Stimulated activated naive CD4-positive, alpha-beta T cell treated with Interleukin-2 at 50 U/mL for 16 hours (primary cell): Measurements from ENCODE around the gene C1orf198.

Experiments
- DNase-seq: peaks from one replicate; lab custom pipeline; 2025; lab: John Stamatoyannopoulos, UW

Gene C1orf198

DNA sequence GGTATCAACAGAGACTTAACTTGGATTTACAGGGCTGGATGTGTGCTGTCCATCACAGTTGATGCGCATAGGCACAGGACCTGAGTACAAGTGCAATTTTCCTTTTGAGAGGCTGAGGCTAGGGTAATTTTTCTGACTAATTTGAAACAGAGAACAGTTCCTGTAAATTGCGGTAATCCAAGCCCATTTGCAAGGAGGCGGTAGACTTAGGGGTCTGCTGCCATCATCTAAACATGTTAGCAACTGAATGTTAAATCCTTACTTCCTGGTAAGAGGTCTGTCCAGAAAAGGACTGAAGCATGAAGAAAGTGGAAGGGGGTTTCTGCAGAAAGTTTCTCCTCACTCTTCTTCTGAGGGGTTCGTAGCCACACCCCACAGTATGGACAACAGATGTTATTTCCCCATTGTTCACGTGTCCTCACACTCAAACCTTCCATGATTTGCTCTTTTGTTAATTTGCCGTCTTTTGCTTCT lies 23.7 kb upstream of the C1orf198 start:
- DNase-seq, result no peak

DNA sequence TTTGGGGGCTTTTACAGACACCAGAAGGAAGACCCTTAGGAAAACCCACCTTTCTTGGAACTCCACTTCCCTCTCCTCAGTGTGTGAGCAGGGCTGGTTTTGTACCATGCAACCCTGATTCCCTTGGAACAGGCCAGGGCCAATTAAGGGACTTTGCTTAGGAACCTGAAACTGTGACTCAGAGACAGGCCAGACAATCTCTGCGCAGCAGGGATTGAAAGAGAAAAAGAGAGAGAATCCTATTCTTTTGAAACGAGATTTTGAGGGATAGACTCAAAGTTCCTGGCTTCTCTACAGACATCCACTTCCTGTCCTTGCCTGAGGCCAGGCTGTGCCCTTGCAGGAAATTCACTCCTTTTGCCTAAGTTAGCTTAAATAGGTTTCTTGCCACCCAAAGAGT lies 23.1 kb upstream of the C1orf198 start:
- DNase-seq, result no peak

DNA sequence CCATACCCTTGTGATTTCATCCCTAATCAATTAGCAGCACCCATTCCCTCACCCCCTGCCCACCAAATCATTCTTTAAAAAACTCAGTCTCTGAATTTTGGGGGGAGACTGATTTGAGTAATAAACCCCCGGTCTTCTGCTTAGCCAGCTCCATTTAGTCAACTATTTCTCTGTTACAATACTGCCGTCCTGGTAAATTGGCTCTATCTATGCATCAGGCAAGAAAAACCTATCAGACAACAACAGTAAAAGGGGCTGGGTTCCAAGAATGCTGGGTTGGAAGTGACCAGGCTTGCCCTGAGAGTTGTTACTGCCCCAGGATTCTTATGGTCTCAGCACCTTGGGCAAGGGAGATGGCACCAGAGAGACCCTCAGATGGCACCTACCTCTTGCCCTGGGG lies 16.3 kb upstream of the C1orf198 start:
- DNase-seq, result no peak

DNA sequence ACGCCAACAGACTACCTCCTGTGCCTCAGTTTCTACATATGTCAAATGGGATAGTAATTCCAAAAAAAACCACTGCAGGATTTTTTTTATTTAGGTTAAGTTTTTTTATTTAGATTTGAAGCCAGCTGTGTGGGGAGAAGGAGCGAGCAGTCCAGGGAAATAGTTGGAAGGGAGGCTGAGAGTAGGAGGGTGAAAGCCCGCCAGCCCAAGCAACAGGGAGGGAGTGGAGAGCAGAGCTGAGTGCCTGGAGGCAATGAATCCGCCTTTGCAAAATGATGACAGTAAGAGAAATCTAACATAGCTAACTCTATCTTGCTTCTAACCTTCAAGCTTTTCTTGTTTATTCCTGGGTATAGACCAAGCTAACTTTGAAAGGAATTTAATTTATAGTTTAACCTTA lies 15.6 kb upstream of the C1orf198 start:
- DNase-seq, result no peak

DNA sequence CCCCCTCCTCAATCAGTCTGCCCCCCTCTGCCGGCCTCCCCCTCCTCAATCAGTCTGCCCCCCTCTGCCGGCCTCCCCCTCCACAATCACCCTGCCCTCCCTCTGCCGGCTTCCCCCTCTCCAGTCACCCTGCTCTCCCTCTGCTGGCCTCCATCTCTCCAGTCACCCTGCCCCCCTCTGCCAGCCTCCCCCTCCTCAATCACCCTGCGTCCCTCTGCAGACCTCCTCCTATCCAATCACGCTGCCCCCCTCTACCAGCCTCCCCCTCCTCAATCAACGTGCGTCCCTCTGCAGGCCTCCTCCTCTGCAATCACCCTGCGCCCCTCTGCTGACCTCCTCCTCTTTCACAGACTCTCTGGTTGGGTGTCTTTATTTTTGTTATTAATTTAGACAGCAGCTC lies 11.5 kb upstream of the C1orf198 start:
- no peak for DNase-seq

DNA sequence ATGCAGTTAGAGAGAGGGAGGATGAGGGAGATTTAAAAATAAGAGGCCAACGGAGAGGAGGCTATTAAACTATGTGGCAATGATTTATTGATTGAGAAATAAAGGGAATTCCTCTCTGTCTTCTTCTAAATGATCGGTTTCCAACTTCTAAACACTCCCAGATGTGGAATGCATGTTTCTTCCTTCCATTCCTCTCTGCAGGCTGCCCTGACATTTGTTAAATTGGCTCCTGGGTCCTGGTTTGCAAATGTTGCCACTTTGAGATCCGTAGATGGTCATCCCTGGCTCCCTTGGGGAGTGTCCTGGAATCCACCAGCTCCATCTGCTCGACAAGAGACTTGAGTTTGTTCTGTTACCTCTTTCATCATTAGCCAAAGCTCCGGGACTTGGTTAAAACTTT lies 10.3 kb upstream of the C1orf198 start:
- DNase-seq, result no peak

DNA sequence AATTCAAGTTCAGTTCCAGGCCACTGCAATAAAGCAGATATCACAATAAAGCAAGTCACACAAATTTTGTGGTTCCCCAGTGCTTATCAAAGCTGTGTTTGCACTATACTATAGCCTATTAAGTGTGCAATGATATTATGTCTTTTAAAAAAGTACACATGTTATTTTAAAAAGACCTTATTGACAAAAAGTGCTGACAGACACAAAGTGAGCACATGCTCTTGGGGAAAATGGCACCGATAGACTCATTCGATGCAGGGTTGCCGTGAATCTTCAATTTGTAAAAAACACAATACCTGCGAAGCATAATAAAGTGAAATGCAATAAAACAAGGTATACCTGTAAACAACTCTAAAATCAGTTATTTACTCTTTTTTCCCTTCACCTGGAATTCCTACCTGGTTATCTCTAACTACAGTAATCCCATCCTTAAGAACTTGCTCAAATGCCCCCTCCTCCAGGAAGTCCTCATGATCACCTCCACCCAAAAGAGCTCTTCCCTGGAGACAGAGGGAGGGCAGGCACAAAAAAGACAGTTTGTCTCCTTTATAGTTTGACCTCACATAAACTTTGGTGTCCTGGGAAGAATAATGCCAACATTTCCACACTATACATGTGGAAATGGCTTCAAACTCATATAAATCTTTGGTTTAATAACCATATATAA lies 9.7 kb upstream of the C1orf198 start:
- no peak for DNase-seq

DNA sequence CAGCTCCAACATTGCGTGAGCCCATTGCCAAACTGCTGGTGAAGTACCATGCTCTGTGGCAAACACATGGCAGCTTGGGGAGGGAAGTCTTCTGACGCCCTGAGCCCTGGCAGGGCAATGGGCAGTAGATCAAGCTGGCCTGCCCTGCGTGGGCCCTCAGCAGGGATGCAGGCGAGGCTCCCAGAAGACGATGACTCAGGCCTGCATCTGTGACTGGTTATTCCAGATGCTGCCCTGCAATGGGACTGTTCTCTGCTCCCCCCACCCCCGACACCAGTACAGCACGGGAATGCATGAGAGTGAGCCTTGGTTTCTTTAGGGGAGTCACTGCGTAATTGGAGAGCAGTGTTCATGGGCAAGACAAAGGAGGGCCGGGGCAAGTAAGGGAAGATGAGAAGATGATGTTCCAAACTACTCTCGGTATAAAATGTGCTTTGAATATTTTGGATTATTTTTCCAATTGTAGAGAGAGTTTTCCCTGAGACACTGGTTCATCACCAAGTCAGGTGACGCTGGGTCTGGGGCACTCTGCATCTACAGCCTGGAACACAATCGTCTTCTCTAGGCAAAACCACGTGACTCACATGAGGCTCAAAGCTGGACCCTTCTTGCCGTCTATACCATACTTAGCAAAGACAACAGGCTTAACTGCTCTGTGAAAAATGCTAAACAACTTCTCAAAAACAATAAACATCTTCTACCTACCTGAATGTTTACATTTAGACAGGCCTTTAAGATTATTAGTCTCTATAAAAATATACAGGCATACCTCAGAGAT lies 9.0 kb upstream of the C1orf198 start:
- DNase-seq, result no peak

DNA sequence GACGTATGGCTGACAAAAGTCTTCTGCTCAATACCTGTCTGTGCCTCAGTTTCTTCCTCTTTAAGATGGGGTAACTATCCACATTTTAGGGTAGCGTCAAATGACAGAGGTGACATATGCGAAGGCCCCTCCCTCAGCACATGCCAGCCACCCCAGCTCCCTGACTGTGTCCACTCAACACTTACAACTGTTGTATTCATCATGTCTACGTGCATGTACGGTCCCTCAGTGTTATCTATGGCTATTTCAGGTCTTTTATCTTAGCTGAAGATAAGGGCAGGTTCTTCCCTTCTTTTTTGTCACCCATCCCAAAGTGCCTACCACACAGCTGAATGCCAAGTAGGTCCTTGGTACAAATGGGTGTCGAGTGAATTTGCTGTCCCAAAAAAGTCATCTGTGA lies 8.3 kb upstream of the C1orf198 start:
- DNase-seq, result no peak

DNA sequence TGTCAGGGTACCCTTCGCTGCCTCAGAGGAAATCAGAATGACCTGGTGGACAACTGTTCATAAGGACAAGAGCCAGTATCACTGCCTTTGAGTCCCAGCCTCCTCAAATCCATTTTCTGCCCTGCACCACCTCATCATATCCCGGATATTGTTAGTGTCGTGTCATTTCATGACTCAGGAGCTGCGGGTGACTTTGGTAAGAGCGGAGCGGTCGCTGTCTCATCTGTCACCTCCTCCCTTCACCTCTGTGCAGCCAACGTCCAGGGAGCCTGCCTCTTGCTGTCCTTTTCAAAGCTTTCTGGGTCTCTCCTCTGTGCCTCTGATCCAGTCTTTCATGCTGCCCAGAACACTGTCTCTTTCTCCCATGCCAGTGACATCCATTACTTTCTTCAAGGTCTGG lies 7.0 kb upstream of the C1orf198 start:
- no peak for DNase-seq

DNA sequence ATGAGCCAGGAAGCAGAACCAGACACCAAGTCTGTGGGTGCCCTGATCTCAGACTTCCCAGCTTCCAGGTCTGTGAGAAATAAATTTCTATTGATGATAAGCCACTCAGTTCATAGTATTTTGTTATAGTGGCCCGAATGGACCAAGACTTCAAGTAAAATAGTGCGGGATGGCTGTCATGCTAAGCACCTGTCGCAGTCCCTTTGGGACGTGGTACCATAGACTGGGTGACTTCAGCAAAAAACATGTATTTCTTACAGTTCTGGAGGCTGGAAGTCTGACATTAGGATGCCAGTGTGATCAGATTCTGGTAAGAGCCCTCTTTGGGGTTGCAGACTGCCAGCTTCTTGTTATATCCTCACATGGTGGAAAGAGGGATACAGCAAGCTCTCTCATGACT lies 2.6 kb upstream of the C1orf198 start:
- no peak for DNase-seq

DNA sequence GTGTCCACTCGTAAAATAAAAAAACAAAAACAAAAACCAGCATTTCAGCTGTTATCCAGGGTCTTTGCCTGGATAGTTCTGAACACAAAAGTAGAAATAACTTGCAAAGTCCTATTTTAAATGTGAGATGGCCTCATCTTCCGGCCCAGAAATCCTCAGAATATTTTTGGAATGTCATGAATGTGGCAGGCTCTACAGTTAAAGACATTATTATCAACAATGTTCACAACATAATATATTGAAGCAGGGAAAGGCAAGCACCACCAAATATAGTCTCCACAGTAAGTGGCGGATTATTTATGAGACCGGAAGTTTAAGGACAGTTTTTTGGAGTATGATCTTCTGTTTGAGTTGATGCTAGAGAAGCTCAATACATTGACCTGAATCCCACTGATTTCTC lies 1.2 kb upstream of the C1orf198 start:
- no peak for DNase-seq

DNA sequence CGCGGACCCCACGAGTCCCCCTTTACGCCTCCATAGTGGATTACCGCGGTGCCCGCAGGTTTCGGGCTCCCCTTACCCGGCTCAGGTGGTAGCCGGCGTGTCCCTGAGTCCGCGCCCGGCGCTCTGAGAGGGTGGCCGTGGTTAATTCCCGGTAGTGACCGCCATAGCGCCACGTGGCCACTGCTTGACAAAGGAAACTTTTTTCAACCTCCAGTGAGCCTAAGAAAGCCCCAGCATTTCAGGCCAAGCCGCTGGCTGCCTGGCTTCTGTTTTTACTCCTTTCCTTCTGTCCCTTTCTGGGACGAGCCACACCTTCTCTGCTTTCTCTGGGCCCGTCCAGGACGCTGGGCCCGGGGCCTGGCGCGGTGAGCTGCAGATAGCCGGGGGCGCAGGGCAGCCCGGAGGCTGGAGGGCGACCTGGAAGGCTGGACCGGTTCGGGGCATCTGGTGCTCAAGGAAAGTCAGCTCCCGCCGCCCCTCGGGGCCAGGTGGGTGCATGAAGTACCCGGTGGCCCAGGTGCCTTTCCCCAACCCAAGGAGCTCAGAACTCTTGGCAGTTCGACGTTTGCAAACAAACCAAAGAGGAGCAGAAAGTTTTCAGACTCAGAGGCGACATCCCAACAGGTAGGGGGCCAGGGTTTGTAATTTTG lies 540 bp upstream of the C1orf198 start:
- no peak for DNase-seq

DNA sequence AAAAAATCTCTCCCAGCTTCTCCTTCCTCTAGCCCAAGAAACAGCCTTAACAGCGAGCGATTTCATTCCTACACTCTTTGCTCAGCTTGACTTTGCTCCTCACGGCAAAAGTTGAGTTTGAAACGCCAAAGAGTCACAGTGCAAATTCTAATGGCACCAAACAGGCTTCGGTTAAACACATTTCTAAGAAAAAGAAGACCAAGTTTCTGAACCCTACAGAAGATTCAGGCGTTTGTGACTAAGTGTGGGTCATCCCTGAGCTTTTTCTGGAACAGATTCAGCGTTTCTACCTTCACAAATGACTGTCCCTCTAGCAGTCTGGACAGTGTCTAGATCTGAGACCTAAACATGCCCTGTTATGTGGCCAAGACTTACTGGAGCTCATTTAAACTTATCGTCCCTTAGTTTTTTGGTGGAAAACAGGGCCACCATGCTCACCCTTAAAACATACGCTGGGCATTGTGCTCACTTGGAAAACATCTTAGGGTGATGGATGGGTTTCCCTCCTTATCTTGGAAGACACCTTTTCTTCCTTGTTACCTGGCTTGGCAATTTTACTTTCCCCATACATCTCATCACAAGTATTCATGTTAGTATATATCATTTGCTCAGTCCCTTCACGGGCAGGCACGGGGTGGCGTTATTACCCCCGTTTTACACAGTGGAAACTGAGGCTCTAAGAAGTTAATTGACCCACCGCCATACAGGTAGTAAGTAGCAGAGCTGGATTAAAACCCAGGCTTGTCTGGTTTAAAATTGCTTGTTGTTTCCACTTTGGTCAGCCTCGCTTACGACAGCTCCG lies 1.0 kb downstream of the C1orf198 start:
- no peak for DNase-seq

DNA sequence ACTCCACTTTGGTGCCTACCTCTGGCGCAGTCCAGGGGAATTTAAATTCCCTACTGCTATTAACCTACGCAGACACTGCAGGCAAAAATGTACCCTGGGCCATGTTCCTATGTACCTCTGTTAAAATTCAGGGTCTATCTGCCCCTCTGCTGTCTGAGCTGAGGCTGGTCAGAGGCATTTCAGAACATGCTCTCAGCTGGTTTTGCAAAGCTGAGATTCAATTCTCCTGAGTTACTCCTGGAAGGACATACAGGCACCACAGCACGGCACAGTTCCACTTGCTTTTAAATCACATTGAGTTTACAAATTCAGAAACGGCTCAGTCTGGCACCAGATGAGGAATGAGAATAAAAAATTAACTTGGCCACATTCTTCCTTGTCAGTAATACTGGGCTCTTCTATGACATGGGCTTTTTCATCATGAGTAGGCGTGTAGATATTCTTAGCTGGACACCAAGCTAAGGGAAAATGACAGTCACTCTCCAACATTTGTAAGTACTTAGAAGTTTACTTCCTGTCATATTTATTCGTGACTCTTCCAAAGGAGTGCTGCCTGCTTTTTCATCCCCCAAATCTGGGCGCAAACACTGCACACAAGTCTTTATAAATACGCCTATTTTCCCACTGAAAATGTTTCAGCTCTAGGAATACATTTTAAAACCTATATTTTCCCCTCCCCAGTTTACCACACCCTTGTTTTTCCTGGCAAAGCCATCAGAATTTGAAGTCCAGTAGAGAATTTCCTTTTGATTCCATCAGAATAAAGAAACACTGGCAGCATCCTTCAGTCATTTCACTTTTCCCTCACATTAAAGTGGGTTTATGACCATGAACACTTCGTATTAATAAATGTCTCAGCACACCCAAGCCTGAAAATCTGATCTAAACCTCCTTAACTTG lies 1.9 kb downstream of the C1orf198 start:
- no peak for DNase-seq

DNA sequence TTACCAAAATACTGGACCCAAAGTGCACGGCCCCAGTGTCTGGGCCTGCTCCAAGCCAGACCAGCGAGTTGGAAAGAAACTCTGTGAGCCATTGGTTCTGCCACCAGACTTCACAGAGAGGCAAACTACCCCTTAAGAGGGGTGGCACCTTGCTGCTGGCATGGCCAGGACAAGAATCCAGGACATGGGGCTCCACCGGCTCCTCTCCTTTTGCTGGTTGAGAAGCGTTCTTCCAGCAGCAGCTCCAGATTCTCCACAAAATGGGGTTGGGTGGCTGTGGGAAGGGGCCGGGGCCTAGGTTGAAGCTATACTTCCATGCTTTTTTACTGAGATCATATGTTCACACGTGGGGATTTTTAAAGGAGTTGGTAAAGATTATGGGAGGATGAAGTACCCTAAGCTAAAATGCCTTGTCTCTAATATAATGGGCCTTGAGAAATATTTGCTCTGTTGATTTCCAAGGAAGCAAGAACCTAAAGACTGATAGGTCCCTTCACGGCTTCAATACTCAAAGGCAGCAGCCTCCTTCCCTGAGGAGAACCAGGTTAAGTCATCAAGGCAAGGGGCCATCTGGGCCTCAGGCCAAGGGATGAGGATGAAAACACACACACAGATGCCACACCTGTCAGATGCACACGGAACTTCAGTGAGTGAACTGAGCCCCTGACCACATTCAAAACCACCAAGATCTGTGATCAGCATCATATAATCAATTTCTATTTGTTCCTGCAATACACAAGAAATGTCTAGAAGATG lies 3.1 kb downstream of the C1orf198 start:
- DNase-seq, result no peak

DNA sequence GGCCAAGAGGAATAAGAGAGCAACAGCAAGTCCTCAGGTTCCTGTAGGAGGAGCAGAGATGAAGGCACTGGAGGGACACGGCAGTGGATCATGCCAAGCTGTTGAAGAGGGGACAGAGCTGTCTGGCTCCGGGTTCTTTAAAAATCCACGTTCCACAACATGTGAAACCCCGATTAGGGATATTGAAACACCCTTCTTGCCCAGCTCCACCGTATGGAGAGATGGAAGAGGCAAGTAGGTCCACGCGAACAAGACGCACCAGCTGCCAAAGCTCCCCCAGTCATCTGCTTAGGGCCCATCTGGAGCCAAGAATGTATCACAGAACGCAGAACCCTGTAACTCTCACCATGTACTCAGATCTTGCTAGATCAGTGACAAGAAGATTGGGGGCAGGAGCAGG lies 3.9 kb downstream of the C1orf198 start:
- no peak for DNase-seq

DNA sequence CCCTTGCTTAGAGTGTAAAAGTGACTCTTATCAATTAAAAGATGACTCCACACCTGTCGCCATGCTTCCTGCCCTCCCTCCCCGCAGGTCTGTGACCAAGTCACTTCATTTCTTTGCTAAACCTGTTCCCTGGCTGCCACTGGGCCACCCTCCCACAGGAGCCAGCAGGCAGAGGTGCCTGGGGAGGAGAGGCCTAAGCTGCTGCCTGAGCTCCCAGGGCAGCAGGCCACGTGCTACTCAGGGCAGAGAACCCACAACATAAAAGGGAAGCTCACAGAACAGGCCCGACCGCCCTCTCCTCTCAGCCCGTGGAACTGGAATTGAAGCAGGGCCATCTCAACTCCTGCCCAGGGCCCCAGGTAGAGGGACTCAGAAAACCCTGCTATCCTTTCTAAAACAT lies 4.9 kb downstream of the C1orf198 start:
- no peak for DNase-seq

DNA sequence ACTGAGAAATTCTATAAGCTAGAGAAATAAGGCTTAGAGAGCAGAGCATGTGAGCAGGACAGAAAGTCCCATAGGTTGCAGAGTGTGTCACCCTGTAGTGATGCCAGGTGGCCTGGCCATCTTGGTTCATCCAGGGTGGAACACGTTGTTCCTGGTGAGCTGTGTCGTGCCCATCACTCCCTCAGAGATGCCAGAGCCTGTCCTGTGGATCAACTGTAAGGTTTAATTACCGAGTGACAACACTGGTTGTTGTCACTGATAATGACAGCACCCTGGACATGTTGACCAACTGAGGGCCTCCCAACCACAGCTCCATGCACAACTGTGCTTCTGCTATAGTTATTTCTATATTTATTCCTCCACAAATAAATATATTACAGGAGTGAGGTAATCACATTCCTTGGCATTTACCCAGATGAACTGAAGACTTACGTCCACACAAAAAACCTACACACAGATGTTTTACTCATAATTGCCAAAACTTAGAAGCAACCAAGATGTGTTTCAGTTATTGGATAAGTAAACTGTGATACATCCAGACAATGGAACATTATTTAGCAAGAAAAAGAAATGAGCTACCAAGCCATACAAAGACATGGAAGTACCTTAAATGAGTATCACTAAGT lies 6.2 kb downstream of the C1orf198 start:
- DNase-seq, result no peak

DNA sequence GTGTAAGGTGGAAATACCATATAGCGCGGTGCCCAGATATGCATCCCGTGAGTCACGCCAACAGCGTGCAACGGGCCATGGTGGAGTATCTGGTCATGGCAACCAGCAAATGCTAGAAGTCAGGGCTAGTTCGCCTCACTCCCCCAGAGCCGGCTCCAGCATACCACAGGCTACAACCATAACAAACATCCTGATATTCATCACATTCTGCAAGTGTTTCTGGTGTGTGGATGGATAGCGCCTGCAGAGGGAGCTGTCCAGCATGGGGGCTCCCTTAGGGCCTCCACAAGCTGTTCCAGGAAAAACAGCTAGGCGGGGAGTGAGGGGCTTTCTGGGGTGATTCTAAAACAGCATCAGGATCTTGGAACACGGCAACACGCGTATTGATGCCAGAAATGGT lies 6.8 kb downstream of the C1orf198 start:
- no peak for DNase-seq
